ENCODE data around the gene SEC14L6.

The SEC14L6 gene

GRCh38 chr22:30538280-30538679 is 8.3 kb downstream of the SEC14L6 start:
- Histone ChIP-seq H3K4me1 (ENCODE audit: control insufficient read depth in 1 of 2, insufficient read depth in 2 of 2, low read length in 2 of 2) (no peaks in the 10 kb centered on the region), H3K27ac (ENCODE audit: low read depth, low read length) (no peak overlapping the region), H3K9ac (ENCODE audit: low read depth in 1 of 2, low read length in 2 of 2) (no peak overlapping the region), H3K4me3 (ENCODE audit: low read depth in 1 of 2, low read length in 2 of 2) (no peak overlapping the region), H3K27me3 (ENCODE audit: control insufficient read depth in 1 of 2, insufficient read depth in 2 of 2, low read length in 2 of 2) (peaks cover 14 to 15% of the 10 kb centered on the region in 2 donors), H3K36me3 (ENCODE audit: control insufficient read depth in 1 of 2, insufficient read depth in 2 of 2, low read length in 2 of 2) (no peaks in the 10 kb centered on the region), H3K9me3 (ENCODE audit: control insufficient read depth in 1 of 2, low read length in 2 of 2) (no peaks in the 10 kb centered on the region)

GRCh38 chr22:30537083-30537731 is 9.3 kb downstream of the SEC14L6 start:
- H3K4me3 ChIP-seq (ENCODE audit: low read depth in 1 of 2, low read length in 2 of 2), result no peak overlapping the region
- no peaks in the 10 kb centered on the region for H3K9me3 ChIP-seq (ENCODE audit: control insufficient read depth in 1 of 2, low read length in 2 of 2)
- H3K27ac ChIP-seq (ENCODE audit: low read depth, low read length), result no peak overlapping the region
- no peak overlapping the region for H3K9ac ChIP-seq (ENCODE audit: low read depth in 1 of 2, low read length in 2 of 2)
- H3K36me3 ChIP-seq (ENCODE audit: control insufficient read depth in 1 of 2, insufficient read depth in 2 of 2, low read length in 2 of 2), result no peaks in the 10 kb centered on the region
- H3K4me1 ChIP-seq (ENCODE audit: control insufficient read depth in 1 of 2, insufficient read depth in 2 of 2, low read length in 2 of 2), result no peaks in the 10 kb centered on the region
- peaks cover 6% of the 10 kb centered on the region in 2 donors for H3K27me3 ChIP-seq (ENCODE audit: control insufficient read depth in 1 of 2, insufficient read depth in 2 of 2, low read length in 2 of 2)

GRCh38 chr22:30535182-30535581 is 11.4 kb downstream of the SEC14L6 start:
- no peaks in the 10 kb centered on the region for H3K9me3 ChIP-seq (ENCODE audit: control insufficient read depth in 1 of 2, low read length in 2 of 2)
- no peaks in the 10 kb centered on the region for H3K27me3 ChIP-seq (ENCODE audit: control insufficient read depth in 1 of 2, insufficient read depth in 2 of 2, low read length in 2 of 2)
- H3K36me3 ChIP-seq (ENCODE audit: control insufficient read depth in 1 of 2, insufficient read depth in 2 of 2, low read length in 2 of 2), result no peaks in the 10 kb centered on the region

GRCh38 chr22:30531651-30532608 is 14.6 kb downstream of the SEC14L6 start:
- no peaks in the 10 kb centered on the region for H3K36me3 ChIP-seq (ENCODE audit: control insufficient read depth in 1 of 2, insufficient read depth in 2 of 2, low read length in 2 of 2)
- no peak overlapping the region for H3K4me3 ChIP-seq (ENCODE audit: low read depth in 1 of 2, low read length in 2 of 2)
- no peak overlapping the region for H3K9ac ChIP-seq (ENCODE audit: low read depth in 1 of 2, low read length in 2 of 2)
- H3K27me3 ChIP-seq (ENCODE audit: control insufficient read depth in 1 of 2, insufficient read depth in 2 of 2, low read length in 2 of 2), result no peaks in the 10 kb centered on the region
- no peaks in the 10 kb centered on the region for H3K4me1 ChIP-seq (ENCODE audit: control insufficient read depth in 1 of 2, insufficient read depth in 2 of 2, low read length in 2 of 2)
- H3K9me3 ChIP-seq (ENCODE audit: control insufficient read depth in 1 of 2, low read length in 2 of 2), result no peaks in the 10 kb centered on the region
- H3K27ac ChIP-seq (ENCODE audit: low read depth, low read length), result no peak overlapping the region

More at GRCh38 chr22:30535182-30535581, 11.4 kb downstream of the SEC14L6 start:
- H3K9ac ChIP-seq (ENCODE audit: low read depth in 1 of 2, low read length in 2 of 2), result no peak overlapping the region
- no peak overlapping the region for H3K4me3 ChIP-seq (ENCODE audit: low read depth in 1 of 2, low read length in 2 of 2)
- H3K4me1 ChIP-seq (ENCODE audit: control insufficient read depth in 1 of 2, insufficient read depth in 2 of 2, low read length in 2 of 2), result no peaks in the 10 kb centered on the region
- no peak overlapping the region for H3K27ac ChIP-seq (ENCODE audit: low read depth, low read length)

GRCh38 chr22:30526656-30527055 is 19.9 kb downstream of the SEC14L6 start:
- no peaks in the 10 kb centered on the region for H3K27me3 ChIP-seq (ENCODE audit: control insufficient read depth in 1 of 2, insufficient read depth in 2 of 2, low read length in 2 of 2)
- no peaks in the 10 kb centered on the region for H3K9me3 ChIP-seq (ENCODE audit: control insufficient read depth in 1 of 2, low read length in 2 of 2)
- no peak overlapping the region for H3K27ac ChIP-seq (ENCODE audit: low read depth, low read length)
- H3K36me3 ChIP-seq (ENCODE audit: control insufficient read depth in 1 of 2, insufficient read depth in 2 of 2, low read length in 2 of 2), result no peaks in the 10 kb centered on the region
- H3K4me3 ChIP-seq (ENCODE audit: low read depth in 1 of 2, low read length in 2 of 2), result no peak overlapping the region
- no peaks in the 10 kb centered on the region for H3K4me1 ChIP-seq (ENCODE audit: control insufficient read depth in 1 of 2, insufficient read depth in 2 of 2, low read length in 2 of 2)
- H3K9ac ChIP-seq (ENCODE audit: low read depth in 1 of 2, low read length in 2 of 2), result no peak overlapping the region

- Histone ChIP-seq H3K36me3 (ENCODE audit: control insufficient read depth in 1 of 2, insufficient read depth in 2 of 2, low read length in 2 of 2) (no peaks in the 10 kb centered on the region), H3K9me3 (ENCODE audit: control insufficient read depth in 1 of 2, low read length in 2 of 2) (no peaks in the 10 kb centered on the region), H3K27me3 (ENCODE audit: control insufficient read depth in 1 of 2, insufficient read depth in 2 of 2, low read length in 2 of 2) (no peaks in the 10 kb centered on the region), H3K4me1 (ENCODE audit: control insufficient read depth in 1 of 2, insufficient read depth in 2 of 2, low read length in 2 of 2) (no peaks in the 10 kb centered on the region), H3K4me3 (ENCODE audit: low read depth in 1 of 2, low read length in 2 of 2) (no peak overlapping the region), H3K9ac (ENCODE audit: low read depth in 1 of 2, low read length in 2 of 2) (no peak overlapping the region), H3K27ac (ENCODE audit: low read depth, low read length) (no peak overlapping the region)
These were observed 22.7 kb downstream of the SEC14L6 start for GRCh38 chr22:30523646-30524489.

GRCh38 chr22:30521368-30522156 is 25.0 kb downstream of the SEC14L6 start:
- no peaks in the 10 kb centered on the region for H3K36me3 ChIP-seq (ENCODE audit: control insufficient read depth in 1 of 2, insufficient read depth in 2 of 2, low read length in 2 of 2)
- H3K4me3 ChIP-seq (ENCODE audit: low read depth in 1 of 2, low read length in 2 of 2), result no peak overlapping the region
- H3K27ac ChIP-seq (ENCODE audit: low read depth, low read length), result no peak overlapping the region
- H3K27me3 ChIP-seq (ENCODE audit: control insufficient read depth in 1 of 2, insufficient read depth in 2 of 2, low read length in 2 of 2), result no peaks in the 10 kb centered on the region
- H3K9ac ChIP-seq (ENCODE audit: low read depth in 1 of 2, low read length in 2 of 2), result no peak overlapping the region
- H3K9me3 ChIP-seq (ENCODE audit: control insufficient read depth in 1 of 2, low read length in 2 of 2), result no peaks in the 10 kb centered on the region
- H3K4me1 ChIP-seq (ENCODE audit: control insufficient read depth in 1 of 2, insufficient read depth in 2 of 2, low read length in 2 of 2), result no peaks in the 10 kb centered on the region

GRCh38 chr22:30519842-30520425 is 26.6 kb downstream of the SEC14L6 start:
- H3K4me3 ChIP-seq (ENCODE audit: low read depth in 1 of 2, low read length in 2 of 2), result no peak overlapping the region
- no peaks in the 10 kb centered on the region for H3K4me1 ChIP-seq (ENCODE audit: control insufficient read depth in 1 of 2, insufficient read depth in 2 of 2, low read length in 2 of 2)
- H3K36me3 ChIP-seq (ENCODE audit: control insufficient read depth in 1 of 2, insufficient read depth in 2 of 2, low read length in 2 of 2), result no peaks in the 10 kb centered on the region

GRCh38 chr22:30516731-30517130 is 29.8 kb downstream of the SEC14L6 start:
- no peaks in the 10 kb centered on the region for H3K4me1 ChIP-seq (ENCODE audit: control insufficient read depth in 1 of 2, insufficient read depth in 2 of 2, low read length in 2 of 2)

More at GRCh38 chr22:30519842-30520425, 26.6 kb downstream of the SEC14L6 start:
- no peaks in the 10 kb centered on the region for H3K9me3 ChIP-seq (ENCODE audit: control insufficient read depth in 1 of 2, low read length in 2 of 2)
- no peaks in the 10 kb centered on the region for H3K27me3 ChIP-seq (ENCODE audit: control insufficient read depth in 1 of 2, insufficient read depth in 2 of 2, low read length in 2 of 2)
- H3K27ac ChIP-seq (ENCODE audit: low read depth, low read length), result no peak overlapping the region
- no peak overlapping the region for H3K9ac ChIP-seq (ENCODE audit: low read depth in 1 of 2, low read length in 2 of 2)

More at GRCh38 chr22:30516731-30517130, 29.8 kb downstream of the SEC14L6 start:
- Histone ChIP-seq H3K4me3 (ENCODE audit: low read depth in 1 of 2, low read length in 2 of 2) (no peak overlapping the region), H3K9me3 (ENCODE audit: control insufficient read depth in 1 of 2, low read length in 2 of 2) (no peaks in the 10 kb centered on the region), H3K27ac (ENCODE audit: low read depth, low read length) (no peak overlapping the region), H3K9ac (ENCODE audit: low read depth in 1 of 2, low read length in 2 of 2) (no peak overlapping the region), H3K27me3 (ENCODE audit: control insufficient read depth in 1 of 2, insufficient read depth in 2 of 2, low read length in 2 of 2) (no peaks in the 10 kb centered on the region), H3K36me3 (ENCODE audit: control insufficient read depth in 1 of 2, insufficient read depth in 2 of 2, low read length in 2 of 2) (no peaks in the 10 kb centered on the region)
